ENCODE results near the gene LY6G5C. TPM values are rescaled to one million over a fixed set of nuclear protein-coding genes. Genes with fewer than 3 reads are reported as not detected.

Gene LY6G5C
- total and polyA plus RNA-seq, 2 of the 13 experiments (the other 11 are each of a cell fraction or from before 2014, with no cell fraction given), result 0.33 to 0.55 TPM

DNA sequence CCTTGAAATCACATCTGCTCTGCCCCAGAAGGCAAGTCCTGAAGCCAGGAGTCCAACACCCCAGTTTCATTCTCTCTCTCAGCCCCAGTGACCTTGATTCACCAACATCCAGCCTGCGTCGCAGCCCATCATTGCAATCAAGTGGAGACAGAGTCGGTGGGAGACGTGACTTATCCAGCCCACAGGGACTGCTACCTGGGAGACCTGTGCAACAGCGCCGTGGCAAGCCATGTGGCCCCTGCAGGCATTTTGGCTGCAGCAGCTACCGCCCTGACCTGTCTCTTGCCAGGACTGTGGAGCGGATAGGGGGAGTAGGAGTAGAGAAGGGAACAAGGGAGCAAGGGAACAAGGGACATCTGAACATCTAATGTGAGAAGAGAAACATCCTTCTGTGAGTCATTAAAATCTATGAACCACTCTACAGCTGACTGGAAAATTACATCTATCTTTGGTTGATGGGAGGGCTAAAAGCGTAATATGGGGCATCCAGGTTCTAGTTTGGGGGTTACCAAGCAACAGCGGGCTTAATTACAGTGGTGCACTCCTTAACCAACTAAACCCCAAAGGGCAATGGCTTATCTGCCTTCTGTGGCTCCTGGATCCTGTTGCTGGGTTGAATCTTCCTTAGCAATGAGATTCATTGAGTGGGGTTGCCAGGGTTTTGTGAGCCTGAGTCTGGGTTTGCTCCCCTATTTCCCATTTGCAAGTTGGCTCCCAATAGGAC is 36.8 kb upstream of the LY6G5C start:
- no peak overlapping the region for H3K4me3 ChIP-seq (replicated peaks in 1 of 3; ENCODE audit: insufficient read depth in 1 of 3, low read depth in 2 of 3, low read length in 3 of 3)
- peak; percentile 74 for DNase-seq (ENCODE audit: low spot score)
- H2AFZ ChIP-seq (ENCODE audit: low read length), result no peak overlapping the region
- TF ChIP-seq ZSCAN25 (CRISPR knock-in tag; IDR thresholded peaks at IDR 0.05), result no peak
- TF ChIP-seq ZNF543 (CRISPR knock-in tag; IDR thresholded peaks at IDR 0.05), result no peak
- TF ChIP-seq E2F1 (CRISPR knock-in tag; IDR thresholded peaks at IDR 0.05), result no peak
- TF ChIP-seq NFYB (CRISPR knock-in tag; IDR thresholded peaks at IDR 0.05), result no peak
- TF ChIP-seq STAG1 (CRISPR knock-in tag; IDR thresholded peaks at IDR 0.05), result peak; percentile 77
- peak; percentile 69 for TF ChIP-seq SALL1 (CRISPR knock-in tag; IDR thresholded peaks at IDR 0.05)
- TF ChIP-seq U2AF1 (optimal IDR thresholded peaks at IDR 0.05; ENCODE audit: low read depth, low read length), result no peak
- TF ChIP-seq UBTF (CRISPR knock-in tag; IDR thresholded peaks at IDR 0.05), result no peak
- TF ChIP-seq ZNF670 (CRISPR knock-in tag; IDR thresholded peaks at IDR 0.05; ENCODE audit: borderline replicate concordance), result no peak
- TF ChIP-seq MAF1 (CRISPR knock-in tag; IDR thresholded peaks at IDR 0.05; ENCODE audit: borderline replicate concordance), result no peak
- no peak for TF ChIP-seq DDIT3 (CRISPR knock-in tag; IDR thresholded peaks at IDR 0.05)
- TF ChIP-seq ASH2L (IDR thresholded peaks at IDR 0.05; ENCODE audit: insufficient read length, low read depth, low read length), result no peak
- TF ChIP-seq ZNF850 (CRISPR knock-in tag; conservative IDR thresholded peaks at IDR 0.05), result no peak
- TF ChIP-seq EZH2 (conservative IDR thresholded peaks at IDR 0.05; ENCODE audit: low read depth, low read length), result 0 out of 2 replicates have a peak, but pooled peaks have one; percentile 45
- TF ChIP-seq ZBTB2 (CRISPR knock-in tag; IDR thresholded peaks at IDR 0.05; ENCODE audit: low read depth), result no peak
- no peak for TF ChIP-seq SIX4 (CRISPR knock-in tag; IDR thresholded peaks at IDR 0.05)
- no peak for TF ChIP-seq ZNF740 (CRISPR knock-in tag; IDR thresholded peaks at IDR 0.05)

More for the DNA sequence above, 36.8 kb upstream of the LY6G5C start:
- H3K4me2 ChIP-seq (ENCODE audit: low read depth, low read length), result peak overlapping the region; percentile 52
- in situ Hi-C loops (cut with HindIII; ENCODE audit: extremely low pct_ligation_motif_present, low pct_unique_long_range_greater_than_20kb) (no loop called here), intact Hi-C loops (cut with micrococcal nuclease; ENCODE audit: unreplicated experiment) (loop anchor here (5.0 kb wide), 1 partner anchor 35 kb away; the partner anchor contains the start of gene LY6G5C)
- ChIA-PET CTCF (ENCODE audit: low intra/inter-chr PET ratio, low total read pairs) (interaction anchor here (0.9 kb wide), 1 partner anchor 52 kb away, joined by 3 read pairs; no protein-coding TSS in a partner anchor), POLR2A (interaction anchor here (0.8 to 1.6 kb wide), 5 partner anchors 12 to 110 kb away, joined by 3 to 7 read pairs (median 3); partner anchors contain the start of genes ABHD16A, DDAH2, HSPA1B and VWA7)
- FAIRE-seq (peak; percentile 81), ATAC-seq (peak; percentile 93)
- BruUV-seq (replicated peaks), result no TSS peak
- H3K4me1 ChIP-seq (ENCODE audit: insufficient read depth, low read length), result peaks cover 25% of the 10 kb centered on the region
- no peak overlapping the region for H3K9ac ChIP-seq (ENCODE audit: insufficient read depth, low read depth, low read length)
- WGBS (ENCODE audit: low lambda C conversion rate), result 23% methylated on average over 10 of the region's 10 CpGs
- H3K79me2 ChIP-seq (ENCODE audit: insufficient read depth, low read length), result no peaks in the 10 kb centered on the region
- H3K27me3 ChIP-seq (ENCODE audit: control insufficient read depth in 1 of 2, insufficient read depth in 2 of 2, low read length in 2 of 2), result peaks cover 6 to 47% of the 10 kb centered on the region in 2 experiments; a peak in 4 of 5 replicates
- no peaks in the 10 kb centered on the region for H4K20me1 ChIP-seq (ENCODE audit: insufficient read depth, low read length)
- H3K27ac ChIP-seq (ENCODE audit: extremely low read length, insufficient read depth, low read length), result no peak overlapping the region
- H3K9me3 ChIP-seq (ENCODE audit: low read length), result no peaks in the 10 kb centered on the region
- H3K36me3 ChIP-seq (replicated peaks in 1 of 2; ENCODE audit: control insufficient read depth in 1 of 2, insufficient read depth in 2 of 2, low read length in 2 of 2), result no peaks in the 10 kb centered on the region
